Breast epithelium (tissue), 3 donors: ENCODE measurements around the gene TMEM170B.

ENCODE experiments used
- CTCF ChIP-seq, 3 donors: fragments of 450-650 bp; IDR thresholded peaks; one replicate each; pipeline ENCODE4 v1.5.1; 2016 to 2017; ENCODE audit warnings: antibody characterized with exemption in 3 of 3, mild to moderate bottlenecking in 3 of 3, moderate library complexity in 3 of 3
- POLR2A ChIP-seq: fragments of 450-650 bp; IDR thresholded peaks from one replicate; pipeline ENCODE4 v1.6.1; 2016; ENCODE audit warnings: antibody characterized with exemption, mild to moderate bottlenecking, moderate library complexity

- TF ChIP-seq CTCF (IDR thresholded peaks at IDR 0.05), result no peak
- TF ChIP-seq POLR2A, result no peak
Observed at GRCh38 chr6:11621119-11621518, 83.6 kb downstream of the TMEM170B start.
